Activated T-cell treated with anti-CD3 and anti-CD28 coated beads, Interleukin-2, amount 50 U/mL, for 72 hours (primary cell): ENCODE data around the gene SOBP. TPM values are rescaled to one million over a fixed set of nuclear protein-coding genes. Genes with fewer than 3 reads are reported as not detected.

Source experiments
- ATAC-seq, 2 donors: fragments of 150-1000 bp; cut with Tn5 transposase; replicated peaks in 1 of 2; 2 replicates each; pipeline ENCODE4 v1.10.0; 2021; ENCODE audit warnings: moderate library complexity in 2 of 2, mild to moderate bottlenecking in 1 of 2
- DNase-seq, 2 donors: peaks; one replicate each; pipeline ENCODE4 v3.0.0; 2021 to 2022; ENCODE audit warnings: mixed read lengths in 1 of 2
- H3K27ac Mint-ChIP-seq: one replicate; pipeline ENCODE4 v1.8.0; 2022; ENCODE audit warnings: mild to moderate bottlenecking, moderate library complexity, mixed read lengths
- H3K27me3 Mint-ChIP-seq: one replicate; pipeline ENCODE4 v1.8.0; 2022; ENCODE audit warnings: low read depth, mixed read lengths
- H3K36me3 Mint-ChIP-seq, 2 donors: one replicate each; pipeline ENCODE4 v1.8.0; 2022; ENCODE audit warnings: mixed read lengths in 2 of 2, mild to moderate bottlenecking in 1 of 2; ENCODE audit not compliant: insufficient read depth in 2 of 2
- H3K4me1 Mint-ChIP-seq: one replicate; pipeline ENCODE4 v1.8.0; 2022; ENCODE audit warnings: low read depth, mixed read lengths
- H3K4me3 Mint-ChIP-seq, 2 donors: one replicate each; pipeline ENCODE4 v1.8.0; 2022; ENCODE audit warnings: mild to moderate bottlenecking in 2 of 2, mixed read lengths in 2 of 2, moderate library complexity in 2 of 2
- H3K9me3 Mint-ChIP-seq, 2 donors: one replicate each; pipeline ENCODE4 v1.8.0; 2022; ENCODE audit warnings: mixed read lengths in 2 of 2
- total RNA-seq, 2 donors: library from RNA; stranded (reverse); gene quantifications; one replicate each; pipeline ENCODE4 v1.2.3, GENCODE V29; 2022

SOBP gene
- total RNA-seq, result under 1 TPM; 0.44 to 0.91 TPM

GRCh38 chr6:107489636-107490565 is at the start of gene SOBP:
Gene SOBP, plus strand, starts transcription at chr6:107490117. Its CDS starts 500 bp downstream, at chr6:107490617.
- ATAC-seq (peak; percentile 66 to 68), DNase-seq (peak; percentile 51 to 52)
- H3K27me3 Mint-ChIP-seq, result peaks cover 30% of the 10 kb centered on the region
- peak within 1 kb of the TSS; percentile 89 to 93 for H3K4me3 Mint-ChIP-seq
- H3K36me3 Mint-ChIP-seq, result peaks cover 4 to 5% of the 10 kb centered on the region in 2 donors
- peak within 1 kb of the TSS; percentile 35 for H3K27ac Mint-ChIP-seq
- no peaks in the 10 kb centered on the region for H3K9me3 Mint-ChIP-seq
- H3K4me1 Mint-ChIP-seq, result peaks cover 21% of the 10 kb centered on the region

GRCh38 chr6:107440936-107441335 is 49.0 kb upstream of the SOBP start:
- ATAC-seq, result no peak
- H3K27me3 Mint-ChIP-seq, result no peaks in the 10 kb centered on the region
- no peak for DNase-seq
- H3K36me3 Mint-ChIP-seq, result peaks cover 1 to 4% of the 10 kb centered on the region in 2 donors
- H3K4me1 Mint-ChIP-seq, result peaks cover 14% of the 10 kb centered on the region
- no peak overlapping the region for H3K4me3 Mint-ChIP-seq
- H3K9me3 Mint-ChIP-seq, result peaks cover 0 to 2% of the 10 kb centered on the region in 2 donors
- no peak overlapping the region for H3K27ac Mint-ChIP-seq

- Mint-ChIP-seq H3K27me3 (no peaks in the 10 kb centered on the region), H3K4me3 (no peak overlapping the region), H3K27ac (no peak overlapping the region), H3K4me1 (peaks cover 14% of the 10 kb centered on the region), H3K36me3 (peaks cover 4 to 12% of the 10 kb centered on the region in 2 donors), H3K9me3 (peaks cover under 1 to 2% of the 10 kb centered on the region in 2 donors)
- ATAC-seq (no peak), DNase-seq (no peak)
Observed at GRCh38 chr6:107441682-107442081, 48.2 kb upstream of the SOBP start.

GRCh38 chr6:107442938-107443607 is 46.8 kb upstream of the SOBP start:
- DNase-seq (no peak), ATAC-seq (no peak)
- H3K27ac Mint-ChIP-seq, result no peak overlapping the region
- no peaks in the 10 kb centered on the region for H3K27me3 Mint-ChIP-seq
- H3K9me3 Mint-ChIP-seq, result peaks cover 2 to 3% of the 10 kb centered on the region in 2 donors
- peaks cover 8 to 18% of the 10 kb centered on the region in 2 donors for H3K36me3 Mint-ChIP-seq
- H3K4me3 Mint-ChIP-seq, result no peak overlapping the region
- H3K4me1 Mint-ChIP-seq, result peaks cover 10% of the 10 kb centered on the region

- no peak overlapping the region for H3K27ac Mint-ChIP-seq
- DNase-seq, result no peak
- H3K27me3 Mint-ChIP-seq, result no peaks in the 10 kb centered on the region
- H3K9me3 Mint-ChIP-seq, result peaks cover 6 to 8% of the 10 kb centered on the region in 2 donors
- no peak overlapping the region for H3K4me3 Mint-ChIP-seq
- H3K36me3 Mint-ChIP-seq, result peaks cover 12 to 24% of the 10 kb centered on the region in 2 donors
- H3K4me1 Mint-ChIP-seq, result peaks cover 10% of the 10 kb centered on the region
- no peak for ATAC-seq
Observed at GRCh38 chr6:107443608-107444267, 46.2 kb upstream of the SOBP start.

- Mint-ChIP-seq H3K36me3 (peaks cover 15 to 30% of the 10 kb centered on the region in 2 donors), H3K27ac (no peak overlapping the region), H3K27me3 (no peaks in the 10 kb centered on the region), H3K9me3 (peaks cover 6 to 11% of the 10 kb centered on the region in 2 donors), H3K4me3 (no peak overlapping the region), H3K4me1 (peaks cover 10% of the 10 kb centered on the region)
- ATAC-seq (no peak), DNase-seq (no peak)
Observed at GRCh38 chr6:107444277-107444676, 45.6 kb upstream of the SOBP start.

GRCh38 chr6:107447663-107448216 is 42.2 kb upstream of the SOBP start:
- Mint-ChIP-seq H3K4me3 (no peak overlapping the region), H3K27me3 (no peaks in the 10 kb centered on the region), H3K36me3 (peaks cover 17 to 42% of the 10 kb centered on the region in 2 donors), H3K27ac (no peak overlapping the region), H3K9me3 (peaks cover 6 to 14% of the 10 kb centered on the region in 2 donors), H3K4me1 (no peaks in the 10 kb centered on the region)
- DNase-seq, result no peak
- no peak for ATAC-seq

- no peaks in the 10 kb centered on the region for H3K4me1 Mint-ChIP-seq
- H3K4me3 Mint-ChIP-seq, result no peak overlapping the region
- H3K27ac Mint-ChIP-seq, result no peak overlapping the region
- DNase-seq (no peak), ATAC-seq (no peak)
- H3K9me3 Mint-ChIP-seq, result peaks cover 6 to 14% of the 10 kb centered on the region in 2 donors
- H3K27me3 Mint-ChIP-seq, result no peaks in the 10 kb centered on the region
- peaks cover 17 to 42% of the 10 kb centered on the region in 2 donors for H3K36me3 Mint-ChIP-seq
Observed at GRCh38 chr6:107448776-107449175, 41.1 kb upstream of the SOBP start.

- ATAC-seq, result peak; percentile 38 to 41
- peak overlapping the region; percentile 86 to 99 for H3K4me3 Mint-ChIP-seq
- H3K9me3 Mint-ChIP-seq, result no peaks in the 10 kb centered on the region
- peak in 1 of 2 donors; percentile 48 for DNase-seq
- peaks cover 2 to 5% of the 10 kb centered on the region in 2 donors for H3K36me3 Mint-ChIP-seq
- peak overlapping the region; percentile 96 for H3K27ac Mint-ChIP-seq
- H3K4me1 Mint-ChIP-seq, result peaks cover 22% of the 10 kb centered on the region
- H3K27me3 Mint-ChIP-seq, result no peaks in the 10 kb centered on the region
Observed at GRCh38 chr6:107458672-107459282, 31.1 kb upstream of the SOBP start.

GRCh38 chr6:107459283-107460082 is 30.4 kb upstream of the SOBP start, which contains the start of gene PDSS2:
Gene PDSS2, minus strand, starts transcription at chr6:107459564. Its CDS starts 279 bp downstream, at chr6:107459285.
- Mint-ChIP-seq H3K4me1 (peaks cover 22% of the 10 kb centered on the region), H3K27me3 (no peaks in the 10 kb centered on the region), H3K36me3 (peaks cover 2 to 5% of the 10 kb centered on the region in 2 donors), H3K27ac (peak within 1 kb of the TSS; percentile 96), H3K4me3 (peak within 1 kb of the TSS; percentile 86 to 99), H3K9me3 (no peaks in the 10 kb centered on the region)
- DNase-seq (peak; percentile 99 to 100), ATAC-seq (peak; percentile 93)

GRCh38 chr6:107460083-107460631 is 29.8 kb upstream of the SOBP start:
- H3K27me3 Mint-ChIP-seq, result no peaks in the 10 kb centered on the region
- peaks cover 19% of the 10 kb centered on the region for H3K4me1 Mint-ChIP-seq
- H3K4me3 Mint-ChIP-seq, result peak overlapping the region; percentile 86 to 99
- H3K27ac Mint-ChIP-seq, result peak overlapping the region; percentile 96
- peaks cover 2 to 5% of the 10 kb centered on the region in 2 donors for H3K36me3 Mint-ChIP-seq
- no peaks in the 10 kb centered on the region for H3K9me3 Mint-ChIP-seq
- ATAC-seq (no peak), DNase-seq (no peak)
